Limb (tissue), 2 donors: ENCODE data around the gene NDUFB6.
A peak's percentile ranks its signal among the peaks of the same experiment; 100 is the strongest.
"Not testable (repeated sequence)": the region's sequence is repeated elsewhere in the genome, so short reads cannot be mapped to it uniquely, and the experiment has no call there.

Source experiments
- DNase-seq, 2 donors: peaks; one replicate each; pipeline ENCODE4 v3.0.0-alpha.2; 2016; ENCODE audit errors: extremely low spot score in 2 of 2

The NDUFB6 gene

DNA sequence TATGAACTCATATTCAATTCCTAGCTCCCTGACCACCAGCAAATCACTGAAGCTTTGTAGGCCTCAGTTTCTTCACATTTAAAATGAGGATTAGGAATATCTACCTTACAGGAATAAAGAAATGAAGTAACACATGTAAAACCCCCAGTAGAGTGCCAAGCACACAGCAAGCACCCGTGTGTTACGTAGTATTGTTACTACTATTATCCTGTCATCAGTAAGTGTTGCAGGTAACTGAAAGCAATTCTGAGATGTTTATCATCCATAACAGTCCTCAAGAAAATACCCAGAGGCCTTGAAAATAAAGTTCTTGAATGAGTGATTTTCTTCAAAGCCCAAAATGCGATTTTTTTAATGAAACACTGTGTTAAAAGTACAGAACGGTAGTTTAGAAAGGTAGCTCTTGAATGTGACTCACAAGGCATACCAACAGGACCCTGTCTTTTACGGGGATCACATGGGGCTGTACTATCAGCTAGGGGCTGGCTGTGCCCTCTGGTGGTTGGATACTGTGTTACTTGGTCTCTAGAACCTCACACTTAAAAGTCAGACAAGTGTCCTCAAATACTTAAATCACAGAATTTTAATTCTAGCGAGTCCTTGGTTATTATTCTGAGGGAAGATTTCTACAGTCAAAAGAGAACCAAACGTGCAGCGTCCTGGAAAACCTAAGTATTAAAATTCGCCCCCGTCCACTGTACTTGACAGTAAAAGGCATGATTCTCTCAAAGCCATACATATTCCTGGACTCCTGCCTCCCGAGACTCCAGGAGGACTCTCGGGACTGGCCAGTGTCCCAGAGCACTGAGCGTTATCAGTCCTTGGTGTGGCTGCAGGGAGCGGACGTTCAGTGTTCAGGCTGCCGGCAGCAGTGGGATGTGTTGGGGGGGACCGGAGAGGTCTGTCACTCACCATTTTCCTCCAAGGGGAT lies 725 bp downstream of the NDUFB6 start:
- peak; percentile 49 to 57 for DNase-seq

DNA sequence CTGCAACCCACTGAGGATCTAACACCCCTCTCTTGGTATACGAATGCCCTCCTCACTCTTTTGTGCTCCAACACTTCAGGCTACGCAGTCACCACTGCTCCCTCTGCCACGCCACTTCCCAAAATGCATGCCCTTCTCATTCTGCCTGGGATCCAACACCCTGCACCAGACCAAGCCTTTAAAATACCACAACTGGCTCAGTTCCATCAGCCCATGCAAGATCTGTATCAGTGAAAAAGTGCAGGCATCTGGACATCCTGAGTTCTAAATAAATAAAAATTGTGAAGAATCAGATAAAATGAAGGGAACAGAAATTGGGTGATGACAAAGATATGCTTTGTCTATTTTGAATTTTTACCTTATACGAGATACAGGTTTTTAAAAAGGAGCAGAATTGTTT lies 2.7 kb downstream of the NDUFB6 start:
- DNase-seq = no peak

DNA sequence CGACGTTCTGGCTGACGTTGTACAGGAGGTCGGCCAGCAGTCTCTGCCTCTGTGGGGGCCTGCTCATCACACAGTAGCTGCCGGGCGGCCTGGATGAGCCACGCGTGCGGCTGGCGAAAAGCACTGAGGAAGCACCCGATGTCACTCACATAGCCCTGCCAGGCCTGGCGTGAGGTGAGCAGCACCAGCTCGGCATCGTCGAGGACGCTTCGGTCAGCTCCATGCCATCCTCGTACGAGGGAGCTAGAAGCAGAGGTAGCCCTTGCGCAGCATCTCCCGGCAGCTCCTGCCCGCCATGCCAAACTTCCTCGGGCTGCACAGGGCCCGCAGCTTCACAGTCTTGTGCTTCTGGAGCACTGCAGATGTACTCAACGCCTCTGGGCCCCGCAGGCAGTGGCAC lies 6.2 kb downstream of the NDUFB6 start:
- DNase-seq = no peak

DNA sequence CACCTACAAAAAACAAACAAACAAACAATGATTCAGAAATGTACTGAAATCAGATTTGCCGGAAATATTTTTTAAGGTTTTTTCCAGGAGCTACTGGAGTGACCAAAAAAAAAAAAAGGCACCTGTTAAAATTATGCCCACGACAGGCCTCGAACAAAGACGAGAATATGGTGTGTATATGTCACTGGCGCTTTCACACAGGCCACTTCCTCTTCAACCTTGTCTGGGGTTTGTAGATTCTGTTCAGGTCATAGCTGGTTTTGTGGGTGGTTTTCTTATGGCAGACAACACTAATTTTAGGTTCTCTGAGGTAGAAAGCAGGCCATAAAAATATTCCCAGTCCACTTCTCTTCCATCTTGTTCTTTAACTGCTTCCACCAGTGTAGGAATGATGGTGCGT lies 7.0 kb downstream of the NDUFB6 start:
- DNase-seq = no peak

DNA sequence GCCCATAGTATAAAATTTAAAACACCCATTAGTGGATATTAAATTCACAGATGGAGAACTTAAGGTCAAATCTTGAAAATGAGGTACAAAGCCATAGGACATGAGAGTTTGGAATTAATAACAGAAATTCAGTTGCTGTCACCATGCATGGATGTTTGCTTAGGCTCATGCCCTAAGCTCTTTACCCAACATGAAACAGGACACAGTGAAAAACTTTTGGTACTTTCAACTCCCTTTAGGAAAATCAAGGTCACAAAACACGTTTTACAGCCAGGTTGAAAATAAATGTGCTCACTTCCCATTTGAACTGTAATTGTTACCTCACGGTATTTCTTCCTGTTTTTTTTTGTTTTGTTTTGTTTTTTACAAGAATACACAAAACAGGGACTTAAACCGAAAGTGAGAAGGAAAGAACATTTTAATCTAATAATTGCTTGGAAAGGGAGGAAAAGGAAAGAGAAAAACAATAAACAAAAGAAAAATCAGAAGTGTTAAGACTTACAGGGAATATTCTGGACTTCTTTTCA lies 14.5 kb downstream of the NDUFB6 start:
- no peak for DNase-seq

DNA sequence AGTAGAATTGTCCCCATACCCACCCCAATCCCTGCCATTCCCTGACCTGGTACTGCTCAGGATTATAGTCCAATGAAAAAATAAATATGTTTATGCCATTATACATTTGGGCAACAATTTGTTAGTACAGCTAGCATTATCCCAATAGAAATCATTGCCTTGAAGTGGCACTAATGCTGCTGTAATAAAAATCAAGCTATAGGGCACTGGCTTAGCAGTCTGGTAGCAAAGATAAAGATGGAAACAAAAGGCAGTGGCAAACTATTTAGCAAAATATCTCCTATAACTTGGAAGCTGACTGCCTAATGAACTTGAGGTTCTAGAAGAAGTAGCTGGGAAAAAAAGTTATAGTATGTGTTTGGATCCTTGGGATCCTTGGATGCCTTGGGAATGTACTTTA lies 18.4 kb downstream of the NDUFB6 start:
- no peak for DNase-seq

DNA sequence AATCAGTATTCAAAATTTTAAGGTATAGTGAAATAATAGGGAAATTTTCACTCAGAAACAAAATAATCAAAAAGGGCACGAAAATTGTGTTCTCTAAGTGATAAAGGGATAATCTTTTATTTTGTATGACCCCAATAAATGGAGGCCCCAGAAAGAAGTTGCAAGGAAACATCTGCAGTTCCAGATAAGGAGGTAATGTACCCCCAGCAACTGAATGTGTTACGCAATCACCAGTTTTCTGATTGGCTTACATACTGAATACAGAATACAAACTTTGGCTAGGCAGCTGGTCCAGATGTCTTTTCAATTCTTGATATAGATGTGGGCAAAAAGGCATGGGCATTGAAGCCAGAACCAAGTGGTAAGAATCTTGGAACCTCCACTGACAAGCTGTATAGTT lies 18.9 kb downstream of the NDUFB6 start:
- DNase-seq = no peak

DNA sequence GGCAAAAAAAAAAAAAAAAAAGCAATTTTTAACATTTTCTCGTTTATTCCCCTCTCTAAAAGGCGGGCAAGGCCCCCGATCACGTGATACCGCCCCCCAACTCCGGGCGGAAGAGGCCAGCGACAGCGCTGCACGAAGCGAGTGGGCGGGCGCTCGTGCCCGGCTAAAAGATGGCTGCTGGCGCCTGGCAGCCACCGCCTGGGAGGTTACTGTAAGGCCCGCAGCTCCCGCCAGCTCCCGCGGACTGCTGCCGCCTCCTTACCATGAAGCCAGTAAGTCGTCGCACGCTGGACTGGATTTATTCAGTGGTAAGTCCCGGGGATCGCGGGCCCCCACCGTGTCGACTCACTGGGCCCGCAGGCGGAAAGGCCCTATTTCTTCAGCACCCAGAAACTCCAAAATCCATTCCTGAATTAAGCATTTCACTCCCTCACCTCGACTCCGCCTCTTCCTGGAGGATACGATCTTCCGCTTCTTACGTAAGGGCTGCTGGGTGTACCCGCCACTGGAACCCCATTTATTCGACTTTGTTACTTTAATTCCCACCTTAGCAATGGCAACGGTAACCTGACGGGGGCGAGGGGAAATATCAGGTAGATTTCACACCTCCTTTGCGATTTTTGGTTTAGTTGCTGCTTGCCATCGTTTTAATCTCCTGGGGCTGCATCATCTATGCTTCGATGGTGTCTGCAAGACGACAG lies 20.6 kb downstream of the NDUFB6 start, which contains the start of the genes SMIM27 and TOPORS:
TSS of gene SMIM27 (plus strand) at position 156 of the 701 bp plus-strand sequence. CDS start at position 264, 108 bp downstream.
TSS of gene TOPORS (minus strand) at position 415 of the 701 bp plus-strand sequence. CDS start at position 265, 150 bp downstream.
- peak; percentile 95 to 97 for DNase-seq

DNA sequence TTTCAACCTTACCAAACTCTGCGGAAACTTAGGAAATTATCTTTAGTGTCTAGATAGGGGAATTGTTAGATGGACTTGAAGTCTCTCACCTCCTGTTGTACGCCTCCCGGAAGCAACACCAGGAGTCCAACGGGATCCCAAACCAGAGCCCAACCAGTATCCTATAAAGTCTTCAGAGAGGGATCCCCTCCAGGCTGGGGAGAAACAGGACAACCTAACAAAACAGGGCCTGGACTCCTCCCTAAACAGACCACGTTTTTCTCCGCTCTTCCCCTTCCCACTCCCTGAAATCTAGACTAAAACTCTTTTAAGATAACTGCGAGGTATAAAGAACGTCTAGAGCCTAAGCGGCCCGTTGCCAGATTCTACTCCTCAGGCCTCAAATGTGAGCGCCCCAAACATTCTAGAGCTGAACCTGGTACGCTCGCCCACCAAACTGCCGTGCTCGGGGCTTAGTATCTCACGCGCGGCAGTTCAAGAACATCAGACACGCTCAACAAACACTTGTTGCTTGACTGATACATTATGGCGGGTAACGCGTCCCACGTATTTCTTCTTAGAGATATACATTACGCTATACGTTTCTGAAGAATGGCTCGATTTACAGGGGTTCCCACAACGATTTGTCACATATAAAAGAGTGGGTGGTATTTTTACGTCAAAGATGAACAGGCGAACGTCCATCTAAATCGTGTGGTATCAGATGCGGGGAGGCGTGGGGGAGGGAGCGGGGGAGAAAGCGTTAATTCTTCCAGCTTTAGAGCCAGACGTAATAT lies 21.5 kb downstream of the NDUFB6 start:
- peak; percentile 32 to 62 for DNase-seq

DNA sequence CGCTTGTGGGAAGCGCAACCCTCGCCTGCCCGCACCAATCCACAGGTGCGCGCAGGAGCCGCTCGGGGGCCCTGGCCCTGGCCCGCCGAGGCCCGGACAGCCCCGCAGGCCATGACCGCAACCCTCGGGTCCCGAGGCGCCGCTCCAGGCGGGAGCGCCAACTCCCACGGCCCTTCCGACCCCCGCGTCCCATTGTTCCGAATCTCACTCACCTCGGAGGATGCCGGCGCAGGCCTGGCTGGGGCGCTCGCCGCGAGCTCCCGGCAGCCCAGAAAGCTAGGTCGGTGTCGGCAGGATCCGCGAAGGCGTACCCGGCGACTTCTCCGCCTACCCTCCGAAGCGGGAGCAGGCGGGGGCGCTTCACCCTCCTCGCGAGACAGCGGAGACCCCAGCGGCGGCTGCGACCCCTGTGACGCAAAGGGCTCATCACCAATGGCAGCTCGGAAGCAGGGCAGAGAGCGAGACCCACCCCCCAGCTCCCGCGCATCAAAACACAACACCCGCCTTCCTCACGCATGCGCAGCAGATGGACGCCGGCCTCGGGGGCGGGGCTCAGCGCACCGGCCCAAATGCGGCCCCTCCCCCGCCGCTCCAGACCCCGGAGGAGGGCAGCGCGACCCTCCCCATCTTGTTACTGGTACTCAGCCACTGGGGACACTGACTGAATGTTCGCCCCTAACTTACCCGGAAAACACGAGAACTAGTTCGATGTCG lies 22.2 kb downstream of the NDUFB6 start:
- DNase-seq = peak; percentile 96 to 99

DNA sequence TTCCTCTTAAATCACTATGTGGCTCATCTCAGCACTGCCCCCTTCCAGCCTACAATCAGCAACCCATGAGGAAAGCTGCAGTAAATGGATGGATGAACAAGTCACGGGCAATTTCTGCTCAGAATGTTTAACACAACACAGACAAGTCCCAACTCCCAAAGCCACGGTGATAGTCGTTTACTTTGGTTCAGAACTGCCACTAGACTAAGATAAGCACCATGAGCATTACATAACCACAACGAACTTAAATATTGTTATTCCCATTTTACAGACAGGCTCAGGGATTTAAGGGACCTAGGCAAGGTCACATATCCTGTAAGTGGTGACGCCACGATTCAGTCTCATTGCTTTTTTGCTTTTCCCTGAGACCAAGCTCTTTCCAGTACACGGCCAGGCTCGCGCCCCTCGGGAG lies 22.8 kb downstream of the NDUFB6 start:
- peak in 1 of 2 donors; percentile 30 for DNase-seq

DNA sequence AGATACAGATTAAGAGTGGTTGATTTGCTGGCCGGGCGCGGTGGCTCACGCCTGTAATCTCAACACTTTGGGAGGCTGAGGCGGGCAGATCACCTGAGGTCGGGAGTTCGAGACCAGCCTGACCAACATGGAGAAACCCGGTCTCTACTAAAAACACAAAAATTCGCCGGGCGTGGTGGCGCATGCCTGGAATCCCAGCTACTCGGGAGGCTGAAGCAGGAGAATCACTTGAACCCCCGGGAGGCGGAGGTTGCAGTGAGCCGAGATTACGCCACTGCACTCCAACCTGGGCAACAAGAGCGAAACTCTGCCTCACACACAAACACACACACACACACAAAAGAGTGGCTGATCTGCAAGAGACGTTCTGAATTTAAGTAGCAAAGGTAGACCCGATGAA lies 24.7 kb downstream of the NDUFB6 start:
- not testable (repeated sequence) for DNase-seq

DNA sequence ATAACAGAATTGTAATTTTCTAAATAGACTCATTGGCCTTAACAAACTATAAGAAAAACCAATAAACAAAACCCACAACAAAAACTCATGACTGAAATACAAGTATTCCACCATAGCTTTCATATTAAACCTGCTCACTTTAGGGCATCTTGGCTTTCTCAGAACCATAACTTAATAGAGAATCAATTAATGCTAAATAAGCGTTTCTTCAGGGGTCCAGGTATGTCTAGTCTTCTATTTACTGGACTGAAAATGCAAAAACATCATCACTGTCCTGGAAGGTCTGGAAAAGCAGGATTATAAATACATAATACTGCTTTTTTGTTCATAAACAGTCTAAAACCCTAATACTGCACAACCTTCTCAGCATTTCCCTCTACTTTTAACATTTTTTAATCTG lies 27.1 kb downstream of the NDUFB6 start:
- no peak for DNase-seq

DNA sequence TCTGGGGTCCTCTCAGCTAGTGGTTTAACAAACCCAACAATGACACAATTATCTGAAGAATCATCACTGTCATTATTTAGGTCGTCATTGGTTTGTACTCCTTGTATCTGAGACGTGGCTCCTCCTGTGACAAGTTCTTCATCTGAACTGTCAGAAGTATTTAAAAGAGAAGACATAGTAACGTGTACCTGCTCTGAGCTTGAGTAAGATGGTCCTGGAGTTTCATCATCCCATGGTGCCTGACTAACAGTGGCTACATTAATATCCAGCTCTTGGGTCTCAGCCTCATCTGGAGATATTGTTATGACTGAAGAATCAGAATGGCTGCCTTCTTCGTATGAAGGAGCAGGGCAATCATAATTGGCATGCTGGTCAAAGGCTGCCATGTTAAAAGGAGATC lies 29.9 kb downstream of the NDUFB6 start:
- DNase-seq = no peak

DNA sequence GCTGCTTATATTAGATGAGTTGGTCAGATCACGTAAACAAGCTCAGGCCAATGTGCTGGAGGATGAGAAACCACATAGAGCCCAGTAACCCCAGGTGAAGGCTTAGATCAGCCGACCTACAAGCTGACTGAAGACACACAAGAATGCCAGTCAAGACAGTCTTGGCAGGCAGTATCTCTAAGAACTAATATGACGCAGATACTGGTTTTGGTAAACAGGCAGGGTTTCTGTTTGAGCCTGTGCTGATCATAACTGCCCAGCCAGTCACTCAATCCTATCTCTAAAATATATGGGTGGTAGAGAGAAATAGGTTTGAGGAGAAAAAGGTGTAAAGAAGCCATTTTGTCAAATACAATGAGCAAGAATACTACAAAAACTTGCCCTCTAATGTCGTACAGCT lies 39.1 kb downstream of the NDUFB6 start:
- DNase-seq = no peak

DNA sequence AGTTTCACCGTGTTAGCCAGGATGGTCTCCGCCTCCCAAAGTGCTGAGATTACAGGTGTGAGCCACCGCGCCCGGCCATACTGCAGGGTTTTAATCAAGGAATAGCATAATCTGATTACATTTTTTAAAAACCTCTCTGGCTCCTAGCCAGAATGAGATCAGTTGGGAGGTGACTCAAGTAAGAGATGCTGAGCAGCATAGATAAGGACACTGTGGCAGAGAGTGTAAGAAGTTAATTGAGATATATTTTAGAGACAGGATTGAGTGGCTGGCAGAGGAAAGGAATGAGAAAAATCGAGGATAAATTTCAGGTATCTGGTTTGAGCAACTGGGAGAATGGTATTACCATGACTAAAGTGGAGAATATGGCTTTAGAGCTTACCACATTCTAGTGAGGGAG lies 39.6 kb downstream of the NDUFB6 start:
- no peak for DNase-seq

DNA sequence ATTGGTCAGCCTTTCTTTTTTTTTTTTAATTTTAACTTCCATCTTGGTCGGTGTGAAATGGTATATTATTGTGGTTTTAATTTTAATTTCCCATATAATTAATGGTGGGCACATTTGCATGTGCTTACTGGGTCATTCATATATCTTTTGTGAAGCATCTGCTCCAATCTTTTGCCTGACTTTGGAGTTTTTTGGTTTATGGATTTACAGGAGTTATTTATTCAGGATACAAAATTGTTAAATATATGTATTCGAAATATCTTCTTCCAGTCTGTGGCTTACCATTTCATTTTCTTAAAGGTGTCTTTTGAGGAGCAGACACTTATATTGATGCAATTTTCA lies 46.3 kb downstream of the NDUFB6 start:
- DNase-seq = no peak

DNA sequence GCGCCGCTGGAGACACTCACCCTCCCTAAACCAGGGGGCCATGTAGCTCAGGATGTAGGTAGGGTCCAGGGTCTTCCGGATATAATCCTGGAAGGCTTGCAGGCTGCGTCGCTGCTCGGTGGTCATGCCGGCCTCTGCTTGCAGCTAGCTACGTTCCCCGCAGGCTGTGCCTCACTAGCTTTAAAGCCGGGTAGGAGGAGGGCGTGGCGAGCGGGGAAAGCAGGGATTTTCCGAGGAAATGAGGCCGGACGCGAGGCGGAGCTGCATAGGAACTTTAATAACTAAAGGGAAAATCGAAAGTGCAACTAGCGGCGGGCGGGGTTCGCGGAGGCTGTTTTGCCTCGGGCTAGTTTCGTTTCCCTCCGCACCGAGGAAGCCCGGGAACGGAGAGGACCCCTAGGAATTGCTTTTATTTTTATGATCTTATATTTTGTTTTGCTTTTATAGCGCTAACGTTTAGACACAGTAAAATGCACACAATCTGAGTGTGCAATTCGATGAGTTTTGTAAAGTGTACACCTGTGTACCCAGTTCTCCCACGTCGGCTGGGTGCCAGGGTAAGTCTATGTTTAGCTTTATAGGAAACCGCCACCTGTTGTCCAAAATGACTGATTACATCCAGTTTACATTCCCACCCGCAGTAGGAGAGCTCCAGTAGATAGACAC lies 46.8 kb downstream of the NDUFB6 start, which contains the start of gene RIGI:
TSS of gene RIGI (minus strand) at position 156 of the 666 bp plus-strand sequence. CDS start at position 126, 30 bp downstream.
- DNase-seq = peak; percentile 87 to 88

DNA sequence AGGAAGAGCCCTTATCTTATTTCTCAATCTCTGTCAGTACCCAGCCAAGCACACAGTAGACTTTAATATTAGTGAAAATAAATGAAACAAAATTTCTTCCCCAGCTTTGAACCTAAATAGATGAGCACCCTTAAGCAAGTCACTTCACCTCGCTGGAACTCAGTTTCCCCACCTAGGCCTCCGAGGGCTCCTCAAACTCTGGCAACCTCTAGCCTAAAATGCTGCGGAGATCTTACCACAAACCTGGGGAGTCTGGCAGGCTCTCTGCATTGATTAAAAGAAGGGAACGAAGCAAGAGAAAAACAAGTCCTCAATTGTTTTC lies 47.3 kb downstream of the NDUFB6 start:
- no peak for DNase-seq
